A673 (cell line): ENCODE results near the gene KCNK5.

ENCODE experiments used
- EZH2 ChIP-seq: fragments of 200-600 bp; sonication (generic); IDR thresholded peaks from 2 replicates; pipeline ENCODE4 v1.6.1; 2017; ENCODE audit warnings: borderline replicate concordance, low read depth, mild to moderate bottlenecking, mixed read lengths, antibody characterized with exemption, low read length; ENCODE audit not compliant: poor library complexity, severe bottlenecking
- TF ChIP-seq, protein P1 (sequence below): fragments of 300-800, 200-600 bp; sonication (generic); conservative IDR thresholded peaks from 2 replicates; pipeline ENCODE4 v1.5.1; 2017; ENCODE audit warnings: low read depth, mild to moderate bottlenecking, antibody characterized with exemption, low read length, moderate library complexity, mixed read lengths

DNA sequence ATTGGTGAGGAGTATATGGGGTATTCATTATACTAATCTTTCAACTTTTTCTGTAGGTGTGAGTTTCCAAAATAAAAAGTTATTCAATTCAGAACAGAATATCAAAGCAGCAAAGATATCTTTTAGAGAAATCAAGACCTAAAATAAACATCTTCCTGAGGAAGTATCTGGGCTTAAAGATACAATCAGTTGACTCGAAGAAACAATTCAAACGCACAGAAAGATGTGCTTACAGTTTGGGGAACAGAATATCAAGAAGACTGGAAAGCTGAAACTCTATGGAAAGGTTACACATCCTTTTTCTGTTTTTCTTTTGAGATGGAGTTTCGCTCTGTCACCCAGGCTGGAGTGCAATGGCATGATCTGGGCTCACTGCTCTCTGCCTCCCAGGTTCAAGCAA, 78.1 kb downstream of the KCNK5 start:
- TF ChIP-seq, protein P1, sequence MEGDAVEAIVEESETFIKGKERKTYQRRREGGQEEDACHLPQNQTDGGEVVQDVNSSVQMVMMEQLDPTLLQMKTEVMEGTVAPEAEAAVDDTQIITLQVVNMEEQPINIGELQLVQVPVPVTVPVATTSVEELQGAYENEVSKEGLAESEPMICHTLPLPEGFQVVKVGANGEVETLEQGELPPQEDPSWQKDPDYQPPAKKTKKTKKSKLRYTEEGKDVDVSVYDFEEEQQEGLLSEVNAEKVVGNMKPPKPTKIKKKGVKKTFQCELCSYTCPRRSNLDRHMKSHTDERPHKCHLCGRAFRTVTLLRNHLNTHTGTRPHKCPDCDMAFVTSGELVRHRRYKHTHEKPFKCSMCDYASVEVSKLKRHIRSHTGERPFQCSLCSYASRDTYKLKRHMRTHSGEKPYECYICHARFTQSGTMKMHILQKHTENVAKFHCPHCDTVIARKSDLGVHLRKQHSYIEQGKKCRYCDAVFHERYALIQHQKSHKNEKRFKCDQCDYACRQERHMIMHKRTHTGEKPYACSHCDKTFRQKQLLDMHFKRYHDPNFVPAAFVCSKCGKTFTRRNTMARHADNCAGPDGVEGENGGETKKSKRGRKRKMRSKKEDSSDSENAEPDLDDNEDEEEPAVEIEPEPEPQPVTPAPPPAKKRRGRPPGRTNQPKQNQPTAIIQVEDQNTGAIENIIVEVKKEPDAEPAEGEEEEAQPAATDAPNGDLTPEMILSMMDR: no peak
- no peak for TF ChIP-seq EZH2
